IPS DF 6.9 (cell line): ENCODE data around the gene SEC63.
A peak's percentile ranks its signal among the peaks of the same experiment; 100 is the strongest.
"Not testable (repeated sequence)": the region's sequence is repeated elsewhere in the genome, so short reads cannot be mapped to it uniquely, and the experiment has no call there.

Experiments
- DNase-seq: peaks from one replicate; pipeline ENCODE4 v3.0.0-alpha.2; 2013; ENCODE audit warnings: low read depth, low spot score
- H3K27ac ChIP-seq: one replicate; pipeline ENCODE4 v1.5.1; 2013; ENCODE audit warnings: low read length, control low read depth
- H3K27me3 ChIP-seq: 2 replicates; pipeline ENCODE4 v1.6.1; 2013; ENCODE audit warnings: mild to moderate bottlenecking, low read length; ENCODE audit not compliant: control insufficient read depth, insufficient read depth
- H3K36me3 ChIP-seq: 2 replicates; pipeline ENCODE4 v1.6.1; 2013; ENCODE audit warnings: low read length; ENCODE audit not compliant: control insufficient read depth, insufficient read depth
- H3K4me1 ChIP-seq: 2 replicates; pipeline ENCODE4 v1.6.1; 2013; ENCODE audit warnings: low read length; ENCODE audit not compliant: control insufficient read depth, insufficient read depth
- H3K4me3 ChIP-seq: 2 replicates; pipeline ENCODE4 v1.5.1; 2013; ENCODE audit warnings: mild to moderate bottlenecking, low read length
- H3K9me3 ChIP-seq: 2 replicates; pipeline ENCODE4 v1.6.1; 2013; ENCODE audit warnings: low read length, inconsistent platforms; ENCODE audit not compliant: control insufficient read depth, insufficient read depth
- WGBS: extraction: QIAGEN DNeasy Blood & Tissue Kit; methylation state at CpG from one replicate; pipeline ENCODE4 v1.1.7; 2013; ENCODE audit warnings: mixed read lengths, missing lambda C conversion rate; ENCODE audit not compliant: insufficient read length, insufficient coverage; 5-methylcytosine and 5-hydroxymethylcytosine counted together

SEC63 gene

DNA sequence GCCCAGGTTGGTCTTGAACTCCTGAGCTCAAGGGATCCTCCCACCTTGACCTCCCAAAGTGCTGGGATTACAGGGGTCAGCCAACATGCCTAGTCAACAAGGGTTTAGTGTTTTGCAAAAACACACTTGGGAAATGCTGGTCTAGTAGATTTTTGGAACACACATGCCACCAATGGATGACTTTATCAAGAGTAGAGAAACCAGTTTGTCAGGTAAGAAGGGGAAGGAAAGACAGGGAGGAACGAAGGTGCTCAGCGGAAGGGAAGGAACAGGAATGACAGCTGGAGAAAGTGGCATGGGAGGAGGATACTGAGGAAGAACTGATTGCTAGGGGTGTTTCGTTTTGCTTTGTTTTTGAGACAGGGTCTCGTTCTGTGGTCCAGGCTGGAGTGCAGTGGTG, 15.6 kb upstream of the SEC63 start:
- no peak for DNase-seq
- H3K36me3 ChIP-seq, result no peaks in the 10 kb centered on the region
- no peak overlapping the region for H3K27ac ChIP-seq
- H3K27me3 ChIP-seq, result no peaks in the 10 kb centered on the region
- H3K4me3 ChIP-seq, result no peak overlapping the region
- H3K4me1 ChIP-seq, result no peaks in the 10 kb centered on the region
- WGBS, result no CpG with 5 or more reads among the region's 4 CpGs
- H3K9me3 ChIP-seq, result no peaks in the 10 kb centered on the region

DNA sequence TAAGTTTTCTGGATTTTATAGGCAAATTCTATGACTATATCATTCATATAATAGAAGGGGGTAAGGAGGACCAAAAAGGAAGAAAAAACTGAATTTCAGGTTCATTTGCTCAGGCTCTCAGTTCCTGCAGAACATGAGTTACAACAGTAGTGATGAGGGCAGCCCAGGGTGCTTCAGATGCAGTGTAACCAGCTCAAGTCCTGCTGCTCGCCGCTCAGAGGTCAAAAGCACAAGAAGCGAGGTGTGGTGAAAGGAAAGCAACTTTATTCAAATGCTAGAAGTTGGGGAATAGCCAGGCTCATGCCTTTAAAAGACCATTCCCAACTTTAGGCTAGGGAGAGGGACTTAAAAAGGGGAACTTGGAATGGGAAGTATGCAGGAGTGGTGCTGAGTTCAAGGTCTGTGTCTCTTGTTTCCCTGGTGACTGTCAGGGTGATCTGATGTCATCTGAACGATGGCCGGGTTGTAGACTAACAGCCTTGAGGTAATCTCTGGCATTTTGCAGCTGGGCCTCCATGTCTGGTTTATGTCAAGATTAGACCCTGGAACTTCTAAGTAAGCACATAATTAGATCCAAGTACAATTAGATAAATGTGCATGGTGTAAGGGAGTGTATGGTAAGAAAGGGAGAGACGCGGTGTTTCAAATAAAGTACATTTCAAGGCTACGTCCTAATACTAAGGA, 14.5 kb upstream of the SEC63 start:
- no peaks in the 10 kb centered on the region for H3K4me1 ChIP-seq
- H3K4me3 ChIP-seq, result no peak overlapping the region
- H3K27me3 ChIP-seq, result no peaks in the 10 kb centered on the region
- no peaks in the 10 kb centered on the region for H3K36me3 ChIP-seq
- H3K9me3 ChIP-seq, result no peaks in the 10 kb centered on the region
- no peak for DNase-seq
- WGBS, result no CpG with 5 or more reads among the region's 8 CpGs
- no peak overlapping the region for H3K27ac ChIP-seq

DNA sequence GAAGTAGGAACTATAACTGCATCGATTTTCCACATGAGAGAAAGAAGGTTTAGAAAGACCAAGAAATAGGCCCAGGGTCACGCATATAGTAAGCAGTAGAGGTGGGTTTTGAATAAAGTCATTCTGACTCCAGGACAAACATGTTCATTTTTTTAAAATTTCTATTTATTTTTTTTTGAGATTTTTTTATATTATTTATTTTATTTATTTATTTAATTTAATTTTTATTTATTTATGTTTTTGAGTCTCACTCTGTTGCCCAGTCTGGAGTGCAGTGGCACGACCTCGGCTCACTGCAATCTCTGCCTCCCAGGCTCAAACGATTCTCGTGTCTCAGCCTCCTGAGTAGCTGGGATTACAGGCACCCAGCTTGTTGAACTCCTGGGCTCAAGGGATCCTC, 13.2 kb upstream of the SEC63 start:
- Histone ChIP-seq H3K27me3 (no peaks in the 10 kb centered on the region), H3K27ac (no peak overlapping the region), H3K4me3 (no peak overlapping the region), H3K4me1 (no peaks in the 10 kb centered on the region), H3K36me3 (no peaks in the 10 kb centered on the region), H3K9me3 (no peaks in the 10 kb centered on the region)
- DNase-seq, result no peak
- no CpG with 5 or more reads among the region's 6 CpGs for WGBS

DNA sequence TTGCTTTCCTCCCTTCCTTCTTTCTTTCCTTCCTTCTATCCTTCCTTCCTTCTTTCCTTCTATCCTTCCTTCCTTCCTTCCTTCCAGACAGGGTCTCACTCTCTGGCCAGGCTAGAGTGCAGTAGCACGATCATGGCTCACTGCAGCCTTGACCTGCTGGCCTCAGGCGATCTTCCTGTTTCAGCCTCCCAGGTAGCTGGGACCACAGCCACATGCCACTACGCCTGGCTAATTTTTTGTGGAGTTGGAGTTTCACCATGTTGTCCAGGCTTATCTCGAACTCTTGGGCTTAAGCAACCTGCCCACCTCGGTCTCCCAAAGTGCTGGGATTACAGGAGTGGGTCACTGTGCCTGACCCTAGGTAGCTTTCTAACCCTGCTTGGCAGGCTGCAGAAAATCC, 12.2 kb upstream of the SEC63 start:
- no peaks in the 10 kb centered on the region for H3K36me3 ChIP-seq
- H3K4me1 ChIP-seq, result no peaks in the 10 kb centered on the region
- no peaks in the 10 kb centered on the region for H3K27me3 ChIP-seq
- H3K27ac ChIP-seq, result no peak overlapping the region
- no CpG with 5 or more reads among the region's 5 CpGs for WGBS
- H3K9me3 ChIP-seq, result no peaks in the 10 kb centered on the region
- no peak overlapping the region for H3K4me3 ChIP-seq
- DNase-seq, result no peak

DNA sequence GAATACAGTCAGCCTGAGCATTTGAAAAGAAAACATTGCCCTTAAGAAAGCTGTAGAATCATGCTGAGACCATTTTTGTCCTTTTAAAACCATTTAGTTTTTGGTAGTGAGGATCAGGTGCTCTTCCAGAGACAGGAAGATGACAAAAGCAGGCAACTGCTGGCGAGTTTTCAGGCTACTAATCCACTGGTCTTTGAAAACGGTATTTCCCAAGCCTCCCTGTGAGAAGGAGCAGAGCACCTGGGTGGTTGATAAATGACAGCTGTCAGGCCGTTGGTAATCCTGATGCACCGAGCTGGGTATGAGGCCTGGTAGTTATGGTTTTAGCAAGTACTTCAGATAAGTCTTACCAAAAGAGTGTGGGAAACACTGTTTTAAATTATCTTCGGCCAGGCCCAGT, 10.1 kb upstream of the SEC63 start:
- Histone ChIP-seq H3K36me3 (no peaks in the 10 kb centered on the region), H3K27me3 (no peaks in the 10 kb centered on the region), H3K27ac (no peak overlapping the region), H3K4me3 (no peak overlapping the region), H3K4me1 (no peaks in the 10 kb centered on the region), H3K9me3 (no peaks in the 10 kb centered on the region)
- WGBS, result no CpG with 5 or more reads among the region's 5 CpGs
- no peak for DNase-seq

DNA sequence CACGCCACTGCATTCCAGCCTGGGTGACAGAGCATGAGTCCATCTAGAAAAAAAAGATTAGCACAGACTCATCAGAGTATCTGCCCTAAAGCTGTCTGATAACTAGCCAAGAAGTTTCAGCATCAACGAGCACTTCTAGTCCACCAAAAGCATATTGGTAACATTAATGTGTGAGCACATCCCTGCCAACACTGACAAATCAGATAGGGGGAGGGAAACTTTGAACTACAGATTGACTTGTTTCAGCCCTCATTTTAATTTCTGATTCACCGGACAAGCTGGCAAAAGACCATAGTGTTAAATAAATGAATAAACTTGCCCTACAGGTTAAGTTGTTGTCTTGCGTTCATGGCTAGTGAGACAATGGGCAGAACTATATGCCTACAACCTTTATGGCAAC, 7.7 kb upstream of the SEC63 start:
- no CpG with 5 or more reads among the region's 4 CpGs for WGBS
- Histone ChIP-seq H3K9me3 (no peaks in the 10 kb centered on the region), H3K4me3 (no peak overlapping the region), H3K36me3 (no peaks in the 10 kb centered on the region), H3K27me3 (no peaks in the 10 kb centered on the region), H3K4me1 (no peaks in the 10 kb centered on the region), H3K27ac (no peak overlapping the region)
- DNase-seq, result no peak

DNA sequence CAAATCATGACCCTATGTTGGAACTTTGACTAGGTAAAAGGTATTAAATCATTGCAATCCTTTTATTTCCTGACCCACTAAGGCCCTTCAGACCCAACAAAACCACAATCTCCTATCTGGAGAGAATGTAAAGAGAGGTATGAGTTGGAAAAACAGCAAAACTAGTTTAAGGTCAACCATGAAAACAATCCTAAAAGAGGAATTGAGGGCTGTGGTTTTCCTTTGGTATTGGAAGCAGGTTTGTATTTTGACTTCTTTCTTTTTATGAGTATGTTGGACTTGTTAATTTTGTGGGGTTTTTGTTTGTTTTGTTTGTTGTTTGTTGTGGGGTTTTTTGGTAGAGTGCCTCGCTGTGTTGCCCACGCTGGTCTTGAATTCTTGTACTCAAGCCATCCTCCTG, 4.7 kb upstream of the SEC63 start:
- H3K4me3 ChIP-seq, result no peak overlapping the region

DNA sequence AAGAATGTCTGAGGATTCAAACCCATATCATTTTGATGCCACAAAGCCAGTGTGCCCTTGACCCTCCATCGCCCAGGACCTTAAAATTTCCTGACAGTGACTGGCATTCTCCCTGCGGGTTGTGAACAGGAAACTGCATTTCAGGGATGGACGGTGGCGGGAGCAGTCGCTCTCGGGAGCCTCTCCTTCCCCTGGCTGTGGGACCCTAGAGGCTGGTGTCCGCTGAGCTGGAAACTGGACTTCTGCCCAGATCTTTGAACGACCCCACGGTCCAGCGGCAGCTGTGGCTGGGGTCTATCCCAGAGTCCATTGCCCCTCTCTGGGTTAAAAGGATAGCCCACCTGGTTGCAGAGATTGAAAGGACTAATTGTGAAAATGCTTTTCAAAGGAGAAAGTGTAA, 1.4 kb upstream of the SEC63 start:
- no peak for DNase-seq

More for the DNA sequence above, 4.7 kb upstream of the SEC63 start:
- no CpG with 5 or more reads among the region's 2 CpGs for WGBS
- DNase-seq, result no peak
- Histone ChIP-seq H3K4me1 (no peaks in the 10 kb centered on the region; the same call in 1 of the 2 replicates), H3K27ac (no peak overlapping the region), H3K27me3 (no peaks in the 10 kb centered on the region), H3K9me3 (no peaks in the 10 kb centered on the region), H3K36me3 (no peaks in the 10 kb centered on the region)

DNA sequence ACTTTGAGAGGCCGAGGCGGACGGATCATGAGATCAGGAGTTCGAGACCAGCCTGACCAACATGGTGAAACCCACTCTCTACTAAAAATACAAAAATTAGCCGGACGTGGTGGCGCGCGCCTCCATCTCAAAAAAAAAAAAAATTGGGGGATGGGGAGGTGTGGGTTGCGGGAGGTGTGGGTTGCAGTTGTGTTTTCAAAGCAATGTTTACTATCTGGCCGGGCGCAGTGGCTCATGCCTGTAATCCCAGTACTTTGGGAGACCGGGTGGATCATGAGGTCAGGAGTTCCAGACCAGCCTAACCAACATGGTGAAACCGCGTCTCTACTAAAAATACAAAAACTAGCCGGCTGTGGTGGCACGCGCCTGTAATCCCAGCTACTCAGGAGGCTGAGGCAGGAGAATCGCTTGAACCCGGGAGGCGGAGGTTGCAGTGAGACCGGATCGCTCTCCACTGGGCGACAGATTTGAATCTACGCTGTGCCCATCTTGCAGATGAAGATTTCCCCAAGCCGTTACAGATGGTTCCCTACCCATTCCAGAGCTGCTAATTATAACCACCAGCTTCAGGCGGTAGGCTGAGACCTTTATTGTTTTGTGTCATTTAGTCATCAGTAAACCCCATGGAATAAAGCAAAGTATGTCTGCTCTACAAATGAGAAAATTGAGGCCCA, 818 bp upstream of the SEC63 start:
- not testable (repeated sequence) for H3K9me3 ChIP-seq, H3K36me3 ChIP-seq, H3K4me3 ChIP-seq, H3K27ac ChIP-seq, H3K27me3 ChIP-seq, DNase-seq, H3K4me1 ChIP-seq
- WGBS, result no CpG with 5 or more reads among the region's 27 CpGs

More for the DNA sequence above, 1.4 kb upstream of the SEC63 start:
- no CpG with 5 or more reads among the region's 10 CpGs for WGBS
- Histone ChIP-seq H3K4me3 (no peak overlapping the region), H3K4me1 (no peaks in the 10 kb centered on the region; the same call in 1 of the 2 replicates), H3K36me3 (no peaks in the 10 kb centered on the region), H3K27ac (no peak overlapping the region), H3K9me3 (no peaks in the 10 kb centered on the region), H3K27me3 (no peaks in the 10 kb centered on the region)

DNA sequence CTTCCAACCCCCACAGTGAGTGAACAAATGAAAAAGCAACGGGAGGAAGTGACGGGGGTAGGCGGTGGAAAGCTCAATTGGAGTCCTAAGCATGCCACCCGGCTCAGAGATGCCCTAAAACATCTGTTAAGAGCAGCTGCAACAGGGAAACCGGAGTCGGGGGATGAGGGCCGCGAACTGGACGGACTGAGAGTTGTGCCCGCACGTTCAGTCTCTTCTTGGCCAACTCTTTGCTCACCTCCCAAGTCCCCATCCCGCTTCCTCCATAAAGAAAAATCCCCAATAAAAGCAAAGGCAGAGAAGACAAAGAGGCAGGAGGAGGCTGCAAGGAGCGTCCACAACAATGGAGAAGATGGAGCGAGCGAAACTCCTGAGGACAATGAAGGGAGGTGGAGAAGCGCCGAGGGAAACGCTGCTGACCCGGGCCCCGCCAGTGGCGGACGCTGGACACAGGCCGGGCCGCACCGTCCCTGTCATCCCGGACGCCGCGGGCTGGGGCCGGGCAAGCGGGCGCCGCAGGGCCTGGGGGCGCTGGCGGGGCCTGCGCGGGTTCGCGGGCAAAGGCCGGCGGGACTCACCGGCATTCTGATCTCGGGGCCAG, 600 bp downstream of the SEC63 start:
- DNase-seq, result no peak
- H3K4me3 ChIP-seq, result peak overlapping the region; percentile 99
- H3K9me3 ChIP-seq, result no peaks in the 10 kb centered on the region
- no peaks in the 10 kb centered on the region for H3K27me3 ChIP-seq
- H3K36me3 ChIP-seq, result no peaks in the 10 kb centered on the region
- no CpG with 5 or more reads among the region's 43 CpGs for WGBS
- no peaks in the 10 kb centered on the region; the same call in 1 of the 2 replicates for H3K4me1 ChIP-seq
- no peak overlapping the region for H3K27ac ChIP-seq
